ENCODE results near the gene GTF2F1.
"Not testable (repeated sequence)": the region's sequence is repeated elsewhere in the genome, so short reads cannot be mapped to it uniquely, and the experiment has no call there.

GTF2F1 gene

DNA sequence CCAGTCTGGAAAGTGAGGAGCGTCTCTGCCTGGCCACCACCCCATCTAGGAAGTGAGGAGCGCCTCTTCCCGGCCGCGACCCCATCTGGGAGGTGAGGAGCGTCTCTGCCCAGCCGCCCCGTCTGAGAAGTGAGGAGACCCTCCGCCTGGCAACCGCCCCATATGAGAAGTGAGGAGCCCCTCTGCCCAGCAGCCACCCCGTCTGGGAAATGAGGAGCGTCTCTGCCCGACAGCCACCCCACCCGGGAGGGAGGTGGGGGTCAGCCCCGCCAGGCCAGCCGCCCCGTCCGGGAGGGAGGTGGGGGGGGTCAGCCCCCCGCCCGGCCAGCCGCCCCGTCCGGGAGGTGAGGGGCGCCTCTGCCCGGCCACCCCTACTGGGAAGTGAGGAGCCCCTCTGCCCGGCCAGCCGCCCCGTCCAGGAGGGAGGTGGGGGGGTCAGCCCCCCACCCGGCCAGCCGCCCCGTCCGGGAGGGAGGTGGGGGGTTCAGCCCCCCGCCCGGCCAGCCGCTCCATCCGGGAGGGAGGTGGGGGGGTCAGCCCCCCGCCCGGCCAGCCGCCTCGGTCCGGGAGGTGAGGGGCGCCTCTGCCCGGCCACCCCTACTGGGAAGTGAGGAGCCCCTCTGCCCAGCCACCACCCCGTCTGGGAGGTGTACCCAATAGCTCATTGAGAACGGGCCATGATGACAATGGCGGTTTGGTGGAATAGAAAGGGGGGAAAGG, 37.5 kb downstream of the GTF2F1 start:
- not testable (repeated sequence) for DNase-seq (ENCODE audit: low read depth)

GRCh38 chr19:6354098-6354674, 38.8 kb downstream of the GTF2F1 start:
- no peak for DNase-seq (ENCODE audit: low read depth)

DNA sequence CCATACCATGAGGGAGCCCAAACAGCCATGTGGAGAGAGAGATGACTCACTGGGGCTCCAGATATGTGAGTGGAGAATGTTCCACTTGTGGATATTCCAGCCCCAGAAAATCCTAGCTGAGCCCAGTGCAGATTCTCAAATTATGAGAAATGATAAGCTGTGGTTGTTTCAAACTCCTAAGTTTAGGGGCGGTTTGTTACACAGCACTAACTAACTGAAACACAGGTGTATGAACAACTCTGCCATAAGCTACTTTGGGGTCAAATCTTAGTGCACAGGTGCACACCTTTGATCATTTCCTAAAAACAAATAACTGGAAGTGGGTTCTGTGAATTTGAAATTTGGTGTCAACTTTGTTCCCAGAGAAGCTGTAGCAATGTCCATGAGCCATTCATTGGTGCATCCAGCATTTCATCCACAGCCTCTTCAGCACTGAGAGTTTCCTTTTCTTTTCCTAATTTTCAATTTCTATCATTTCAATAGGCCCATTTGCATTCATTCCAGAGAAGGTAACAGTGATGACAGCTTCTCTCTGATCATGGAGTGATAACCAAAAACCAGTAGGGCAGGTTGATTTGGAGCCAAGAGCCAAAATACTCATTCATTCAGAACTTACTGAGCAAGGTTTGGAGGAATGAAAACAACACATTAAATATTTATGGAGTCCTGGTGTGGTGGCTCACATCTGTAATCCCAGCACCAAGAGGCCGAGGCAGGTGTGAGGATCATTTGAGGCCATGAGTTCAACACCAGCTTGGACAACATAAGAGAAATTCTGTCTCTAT, 40.4 kb downstream of the GTF2F1 start:
- no peak for DNase-seq (ENCODE audit: low read depth)

- DNase-seq (ENCODE audit: low read depth) = no peak
Observed at GRCh38 chr19:6350688-6351087, 42.3 kb downstream of the GTF2F1 start.

GRCh38 chr19:6349271-6349670, 43.7 kb downstream of the GTF2F1 start:
- not testable (repeated sequence) for DNase-seq (ENCODE audit: low read depth)

GRCh38 chr19:6343462-6343861, 49.5 kb downstream of the GTF2F1 start:
- no peak for DNase-seq (ENCODE audit: low read depth)

- peak; percentile 6 for DNase-seq (ENCODE audit: low read depth)
Observed at GRCh38 chr19:6340493-6341201, 52.3 kb downstream of the GTF2F1 start.

DNA sequence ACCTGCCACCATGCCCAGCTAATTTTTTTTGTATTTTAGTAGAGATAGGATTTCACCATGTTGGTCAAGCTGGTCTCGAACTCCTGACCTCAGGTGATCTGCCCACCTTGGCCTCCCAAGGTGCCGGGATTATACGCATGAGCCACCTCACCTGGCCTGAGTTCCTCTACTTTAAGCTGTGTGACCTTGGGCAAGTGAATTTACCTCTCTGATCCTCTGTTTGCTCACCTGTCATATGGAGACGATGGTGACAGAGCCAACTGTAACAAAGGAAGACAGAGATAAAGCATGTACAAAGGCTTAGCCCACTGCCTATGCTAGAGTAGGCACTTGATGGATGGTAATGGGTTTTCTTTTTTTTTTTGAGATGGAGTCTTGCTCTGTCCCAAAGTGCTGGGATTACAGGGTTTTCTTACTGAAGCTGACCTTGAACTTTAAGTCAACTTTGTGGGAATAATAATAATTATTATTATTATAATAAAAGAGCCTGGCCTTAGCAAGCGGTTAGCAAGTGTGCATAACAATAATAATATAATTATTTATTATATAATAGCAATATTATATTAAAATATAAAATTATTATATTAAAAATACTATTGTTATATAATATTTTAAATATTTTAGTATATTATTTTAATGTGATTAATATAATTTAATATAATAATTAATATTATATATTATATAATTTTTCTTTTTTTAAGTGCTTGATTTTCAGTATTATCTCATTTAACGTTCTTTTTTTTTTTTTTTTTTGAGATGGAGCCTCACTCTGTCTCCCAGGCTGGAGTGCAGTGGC, 58.3 kb downstream of the GTF2F1 start:
- no peak for DNase-seq (ENCODE audit: low read depth)

- no peak for DNase-seq (ENCODE audit: low read depth)
Observed at GRCh38 chr19:6333439-6333838, 59.5 kb downstream of the GTF2F1 start, which contains the start of gene ACER1. TSS of gene ACER1 (minus strand) at chr19:6333612. CDS start at chr19:6333551, 61 bp downstream.
